ENCODE results near the gene ARPC1B. TPM values are rescaled to one million over a fixed set of nuclear protein-coding genes. Genes with fewer than 3 reads are reported as not detected.

ARPC1B gene
- total RNA-seq, 1 donor from 2014 or later = 509 TPM

- TF ChIP-seq CTCF (conservative IDR thresholded peaks at IDR 0.05; ENCODE audit: low read depth, low read length) = no peak
- DNase-seq (ENCODE audit: low read depth) = no peak
- H3K4me3 ChIP-seq (ENCODE audit: low read depth, low read length) = no peak overlapping the region
Observed at GRCh38 chr7:99418260-99418659, 43.7 kb downstream of the ARPC1B start.

GRCh38 chr7:99419323-99420021 lies 44.9 kb downstream of the ARPC1B start:
- H3K4me3 ChIP-seq (ENCODE audit: low read depth, low read length) = no peak overlapping the region
- no peak for DNase-seq (ENCODE audit: low read depth)
- no peak for TF ChIP-seq CTCF (conservative IDR thresholded peaks at IDR 0.05; ENCODE audit: low read depth, low read length)

- no peak for DNase-seq (ENCODE audit: low read depth)
- no peak overlapping the region for H3K4me3 ChIP-seq (ENCODE audit: low read depth, low read length)
- no peak for TF ChIP-seq CTCF (conservative IDR thresholded peaks at IDR 0.05; ENCODE audit: low read depth, low read length)
Observed at GRCh38 chr7:99420213-99420612, 45.7 kb downstream of the ARPC1B start.

GRCh38 chr7:99420986-99421385 lies 46.5 kb downstream of the ARPC1B start:
- TF ChIP-seq CTCF (conservative IDR thresholded peaks at IDR 0.05; ENCODE audit: low read depth, low read length) = no peak
- DNase-seq (ENCODE audit: low read depth) = no peak
- H3K4me3 ChIP-seq (ENCODE audit: low read depth, low read length) = no peak overlapping the region

- no peak overlapping the region for H3K4me3 ChIP-seq (ENCODE audit: low read depth, low read length)
- TF ChIP-seq CTCF (conservative IDR thresholded peaks at IDR 0.05; ENCODE audit: low read depth, low read length) = no peak
- DNase-seq (ENCODE audit: low read depth) = no peak
Observed at GRCh38 chr7:99422186-99422585, 47.7 kb downstream of the ARPC1B start.

- H3K4me3 ChIP-seq (ENCODE audit: low read depth, low read length) = no peak overlapping the region
- no peak for TF ChIP-seq CTCF (conservative IDR thresholded peaks at IDR 0.05; ENCODE audit: low read depth, low read length)
- DNase-seq (ENCODE audit: low read depth) = no peak
Observed at GRCh38 chr7:99422625-99423024, 48.1 kb downstream of the ARPC1B start.
